CD8-positive, alpha-beta memory T cell (primary cell): ENCODE data around the gene AKIRIN2. TPM values are rescaled to one million over a fixed set of nuclear protein-coding genes. Genes with fewer than 3 reads are reported as not detected.

Experiments
- CTCF ChIA-PET: fragments of 350-600 bp; sonication (Branson Sonifier 250); formaldehyde crosslinking; loops from one replicate; lab custom pipeline; 2021; ENCODE audit warnings: antibody characterized with exemption; lab: Charles Lee
- POLR2A ChIA-PET: fragments of 350-600 bp; sonication (Branson Sonifier 250); formaldehyde crosslinking; loops from one replicate; lab custom pipeline; 2021; ENCODE audit warnings: antibody characterized with exemption; lab: Charles Lee
- DNase-seq, 5 donors: peaks; one replicate each; pipeline versions ENCODE4 v3.0.0 to v3.0.0-alpha.2; 2020 to 2022; ENCODE audit warnings: mixed read lengths in 1 of 5
- H3K27ac ChIP-seq: one replicate; pipeline ENCODE4 v1.7.0; 2013; ENCODE audit warnings: low read depth, mild to moderate bottlenecking, low read length, moderate library complexity
- H3K27me3 ChIP-seq: 2 replicates; pipeline ENCODE4 v1.7.0; 2013; ENCODE audit warnings: low read length, mild to moderate bottlenecking; ENCODE audit not compliant: insufficient read depth, poor library complexity, severe bottlenecking
- H3K36me3 ChIP-seq: 2 replicates; pipeline ENCODE4 v1.7.0; 2013; ENCODE audit warnings: mild to moderate bottlenecking, low read length, moderate library complexity; ENCODE audit not compliant: insufficient read depth
- H3K4me1 ChIP-seq: 2 replicates; pipeline ENCODE4 v1.7.0; 2013; ENCODE audit warnings: mild to moderate bottlenecking, low read length, moderate library complexity; ENCODE audit not compliant: insufficient read depth
- H3K4me3 ChIP-seq: 2 replicates; pipeline ENCODE4 v1.7.0; 2013; ENCODE audit warnings: mild to moderate bottlenecking, low read length
- H3K9me3 ChIP-seq: 2 replicates; pipeline ENCODE4 v1.7.0; 2013; ENCODE audit warnings: mild to moderate bottlenecking, low read length
- H3K27ac Mint-ChIP-seq, 8 donors: one replicate each; pipeline ENCODE4 v1.8.0; 2020 to 2021; ENCODE audit warnings: mixed read lengths in 8 of 8, mild to moderate bottlenecking in 6 of 8, inconsistent platforms in 3 of 8, moderate library complexity in 3 of 8
- H3K27me3 Mint-ChIP-seq, 2 donors: one replicate each; pipeline ENCODE4 v1.8.0; 2020 to 2021; ENCODE audit warnings: mixed read lengths in 2 of 2, mild to moderate bottlenecking in 1 of 2, moderate library complexity in 1 of 2
- H3K36me3 Mint-ChIP-seq, 3 donors: one replicate each; pipeline ENCODE4 v1.8.0; 2020 to 2021; ENCODE audit warnings: mixed read lengths in 3 of 3, inconsistent platforms in 1 of 3, mild to moderate bottlenecking in 1 of 3
- H3K4me1 Mint-ChIP-seq, 3 donors: one replicate each; pipeline ENCODE4 v1.8.0; 2020 to 2021; ENCODE audit warnings: mixed read lengths in 3 of 3, inconsistent platforms in 1 of 3, mild to moderate bottlenecking in 1 of 3
- H3K4me3 Mint-ChIP-seq, 7 donors: one replicate each; pipeline ENCODE4 v1.8.0; 2020 to 2021; ENCODE audit warnings: mixed read lengths in 7 of 7, mild to moderate bottlenecking in 6 of 7, moderate library complexity in 4 of 7, inconsistent platforms in 2 of 7
- H3K9me3 Mint-ChIP-seq, 5 donors: one replicate each; pipeline ENCODE4 v1.8.0; 2020 to 2022; ENCODE audit warnings: mixed read lengths in 5 of 5, mild to moderate bottlenecking in 3 of 5, moderate library complexity in 2 of 5, inconsistent platforms in 1 of 5
- polyA plus RNA-seq: library from polyadenylated mRNA; unstranded; fragments of 300-500 nt; fragmentation: Illumina TruSeq; gene quantifications from one replicate; pipeline ENCODE4 v1.2.3, GENCODE V29; 2021
- total RNA-seq, 2 experiments: library from RNA; stranded (reverse); gene quantifications; one replicate each; pipeline ENCODE4 v1.2.3, GENCODE V29; 2021

The AKIRIN2 gene
- total and polyA plus RNA-seq, 3 experiments from 2014 or later: 47.3 to 55.6 (median 49.3) TPM

- H3K4me1 Mint-ChIP-seq: peaks cover 16 to 29% (median 17%) of the 10 kb centered on the region in 3 donors
- Histone ChIP-seq H3K9me3 (no peaks in the 10 kb centered on the region), H3K4me3 (no peak overlapping the region), H3K4me1 (peaks cover 10% of the 10 kb centered on the region), H3K27me3 (no peaks in the 10 kb centered on the region), H3K27ac (no peak overlapping the region), H3K36me3 (no peaks in the 10 kb centered on the region)
- no peak overlapping the region for H3K4me3 Mint-ChIP-seq
- POLR2A ChIA-PET: no interaction called here
- H3K9me3 Mint-ChIP-seq: no peaks in the 10 kb centered on the region
- H3K27me3 Mint-ChIP-seq: no peaks in the 10 kb centered on the region
- CTCF ChIA-PET: no interaction called here
- peaks cover 12 to 68% (median 18%) of the 10 kb centered on the region in 3 donors for H3K36me3 Mint-ChIP-seq
- no peak for DNase-seq
- H3K27ac Mint-ChIP-seq: no peak overlapping the region
These were observed 43.5 kb downstream of the AKIRIN2 start for GRCh38 chr6:87658516-87658915.

DNA sequence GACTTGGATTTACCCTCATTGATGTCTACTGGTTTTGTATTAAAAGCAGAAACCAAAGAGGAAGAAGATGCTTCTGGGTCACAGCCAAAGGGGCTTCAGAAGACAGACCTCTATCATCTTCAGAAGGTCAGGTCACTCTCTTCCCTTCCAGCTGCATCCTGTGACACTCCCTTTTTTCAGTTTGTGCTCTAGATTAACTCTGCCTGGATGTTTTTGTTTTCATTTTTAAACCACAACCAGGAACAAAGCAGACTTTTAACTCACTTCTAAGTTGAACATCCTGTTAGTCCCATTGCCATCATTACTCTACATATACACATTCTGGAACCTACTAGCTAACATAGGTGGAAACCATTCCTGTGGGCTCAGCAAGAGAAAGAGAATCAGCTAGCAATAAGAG lies 45.2 kb downstream of the AKIRIN2 start:
- no peaks in the 10 kb centered on the region for H3K9me3 Mint-ChIP-seq
- POLR2A ChIA-PET: interaction anchor here (0.7 kb wide), 1 partner anchor 62 kb away, joined by 3 read pairs; no protein-coding TSS in a partner anchor
- peak in 1 of 5 donors; percentile 11 for DNase-seq
- H3K36me3 ChIP-seq: no peaks in the 10 kb centered on the region
- no peaks in the 10 kb centered on the region for H3K27me3 ChIP-seq
- no peak overlapping the region for H3K4me3 Mint-ChIP-seq
- peaks cover 20 to 39% (median 22%) of the 10 kb centered on the region in 3 donors for H3K4me1 Mint-ChIP-seq
- no peak overlapping the region for H3K4me3 ChIP-seq
- H3K4me1 ChIP-seq: peaks cover 10% of the 10 kb centered on the region
- no peaks in the 10 kb centered on the region for H3K27me3 Mint-ChIP-seq
- H3K9me3 ChIP-seq: no peaks in the 10 kb centered on the region
- CTCF ChIA-PET: interaction anchor here (1.1 kb wide), 1 partner anchor 17 kb away, joined by 3 read pairs; no protein-coding TSS in a partner anchor
- no peak overlapping the region for H3K27ac ChIP-seq
- peak overlapping the region in 5 of 8 donors; percentile 7 to 60 (median 11) for H3K27ac Mint-ChIP-seq
- peaks cover 12 to 68% (median 24%) of the 10 kb centered on the region in 3 donors for H3K36me3 Mint-ChIP-seq

- POLR2A ChIA-PET: interaction anchor here (0.5 kb wide), 1 partner anchor 44 kb away, joined by 4 read pairs; no protein-coding TSS in a partner anchor
- Histone ChIP-seq H3K4me3 (no peak overlapping the region), H3K36me3 (no peaks in the 10 kb centered on the region), H3K9me3 (no peaks in the 10 kb centered on the region), H3K27me3 (no peaks in the 10 kb centered on the region), H3K27ac (no peak overlapping the region), H3K4me1 (peaks cover 10% of the 10 kb centered on the region)
- Mint-ChIP-seq H3K27ac (no peak overlapping the region), H3K9me3 (no peaks in the 10 kb centered on the region), H3K27me3 (no peaks in the 10 kb centered on the region), H3K4me1 (peaks cover 20 to 39% (median 22%) of the 10 kb centered on the region in 3 donors), H3K4me3 (no peak overlapping the region), H3K36me3 (peaks cover 12 to 66% (median 24%) of the 10 kb centered on the region in 3 donors)
- CTCF ChIA-PET: no interaction called here
- no peak for DNase-seq
These were observed 46.2 kb downstream of the AKIRIN2 start for GRCh38 chr6:87655824-87656223.

- POLR2A ChIA-PET: interaction anchor here (0.5 kb wide), 1 partner anchor 44 kb away, joined by 4 read pairs; no protein-coding TSS in a partner anchor
- Histone ChIP-seq H3K27ac (no peak overlapping the region), H3K4me3 (no peak overlapping the region), H3K27me3 (no peaks in the 10 kb centered on the region), H3K36me3 (no peaks in the 10 kb centered on the region), H3K9me3 (no peaks in the 10 kb centered on the region), H3K4me1 (peaks cover 10% of the 10 kb centered on the region)
- peaks cover 12 to 60% (median 24%) of the 10 kb centered on the region in 3 donors for H3K36me3 Mint-ChIP-seq
- CTCF ChIA-PET: no interaction called here
- H3K27me3 Mint-ChIP-seq: no peaks in the 10 kb centered on the region
- no peak for DNase-seq
- peaks cover 20 to 39% (median 22%) of the 10 kb centered on the region in 3 donors for H3K4me1 Mint-ChIP-seq
- peak overlapping the region in 1 of 8 donors; percentile 14 for H3K27ac Mint-ChIP-seq
- H3K9me3 Mint-ChIP-seq: no peaks in the 10 kb centered on the region
- H3K4me3 Mint-ChIP-seq: no peak overlapping the region
These were observed 47.1 kb downstream of the AKIRIN2 start for GRCh38 chr6:87654875-87655454.

GRCh38 chr6:87654122-87654521 lies 47.9 kb downstream of the AKIRIN2 start:
- no peak overlapping the region for H3K4me3 Mint-ChIP-seq
- DNase-seq: no peak
- Histone ChIP-seq H3K4me3 (no peak overlapping the region), H3K36me3 (no peaks in the 10 kb centered on the region), H3K9me3 (no peaks in the 10 kb centered on the region), H3K27ac (no peak overlapping the region), H3K27me3 (no peaks in the 10 kb centered on the region), H3K4me1 (peaks cover 10% of the 10 kb centered on the region)
- peaks cover 12 to 57% (median 24%) of the 10 kb centered on the region in 3 donors for H3K36me3 Mint-ChIP-seq
- peaks cover 20 to 39% (median 22%) of the 10 kb centered on the region in 3 donors for H3K4me1 Mint-ChIP-seq
- ChIA-PET POLR2A (no interaction called here), CTCF (no interaction called here)
- H3K27ac Mint-ChIP-seq: peak overlapping the region in 1 of 8 donors; percentile 72
- no peaks in the 10 kb centered on the region for H3K27me3 Mint-ChIP-seq
- no peaks in the 10 kb centered on the region for H3K9me3 Mint-ChIP-seq

- peaks cover 20 to 39% (median 22%) of the 10 kb centered on the region in 3 donors for H3K4me1 Mint-ChIP-seq
- POLR2A ChIA-PET: no interaction called here
- H3K27ac ChIP-seq: no peak overlapping the region
- H3K36me3 Mint-ChIP-seq: peaks cover 12 to 59% (median 25%) of the 10 kb centered on the region in 3 donors
- no peaks in the 10 kb centered on the region for H3K36me3 ChIP-seq
- peak overlapping the region in 5 of 8 donors; percentile 18 to 76 (median 45) for H3K27ac Mint-ChIP-seq
- H3K9me3 Mint-ChIP-seq: no peaks in the 10 kb centered on the region
- H3K9me3 ChIP-seq: no peaks in the 10 kb centered on the region
- H3K4me1 ChIP-seq: peaks cover 10% of the 10 kb centered on the region
- CTCF ChIA-PET: no interaction called here
- DNase-seq: no peak
- no peak overlapping the region for H3K4me3 Mint-ChIP-seq
- no peak overlapping the region for H3K4me3 ChIP-seq
- H3K27me3 ChIP-seq: no peaks in the 10 kb centered on the region
- no peaks in the 10 kb centered on the region for H3K27me3 Mint-ChIP-seq
These were observed 48.7 kb downstream of the AKIRIN2 start for GRCh38 chr6:87653074-87653962.

DNA sequence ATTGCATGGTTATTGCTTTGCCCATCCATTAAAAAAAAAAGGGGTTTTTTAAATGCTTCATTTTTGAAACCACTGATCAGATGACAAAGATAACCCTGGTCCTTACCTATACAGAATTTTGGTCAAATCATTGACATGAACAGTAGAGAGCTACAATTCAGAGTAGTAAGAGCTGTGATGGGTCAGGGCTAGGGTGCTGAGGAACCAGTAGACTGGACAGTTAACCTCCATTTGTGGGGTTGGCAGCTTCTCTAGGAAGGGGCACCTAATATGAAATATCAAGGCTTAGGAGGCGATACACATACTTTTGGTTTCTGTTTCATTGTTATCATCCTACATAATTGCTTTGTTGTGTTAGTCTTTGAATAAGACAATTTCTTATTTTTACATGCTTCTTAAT lies 57.0 kb downstream of the AKIRIN2 start:
- Histone ChIP-seq H3K27ac (no peak overlapping the region), H3K36me3 (no peaks in the 10 kb centered on the region), H3K27me3 (no peaks in the 10 kb centered on the region), H3K9me3 (no peaks in the 10 kb centered on the region), H3K4me1 (no peaks in the 10 kb centered on the region), H3K4me3 (peak overlapping the region; percentile 36)
- H3K9me3 Mint-ChIP-seq: no peaks in the 10 kb centered on the region
- peaks cover 0 to 29% (median 4%) of the 10 kb centered on the region in 3 donors for H3K36me3 Mint-ChIP-seq
- no peaks in the 10 kb centered on the region for H3K27me3 Mint-ChIP-seq
- ChIA-PET CTCF (no interaction called here), POLR2A (no interaction called here)
- peak overlapping the region; percentile 48 to 88 (median 86) for H3K4me3 Mint-ChIP-seq
- peak overlapping the region; percentile 29 to 95 (median 92) for H3K27ac Mint-ChIP-seq
- H3K4me1 Mint-ChIP-seq: peaks cover 12 to 16% (median 14%) of the 10 kb centered on the region in 3 donors
- DNase-seq: no peak
